ENCODE measurements around the gene GH1. TPM values are rescaled to one million over a fixed set of nuclear protein-coding genes. Genes with fewer than 3 reads are reported as not detected.
"Not testable (repeated sequence)": the region's sequence is repeated elsewhere in the genome, so short reads cannot be mapped to it uniquely, and the experiment has no call there.

Gene GH1
- total RNA-seq, 1 donor from 2014 or later = not detected

GRCh38 chr17:63907161-63907778 lies 11.4 kb downstream of the GH1 start:
- H3K27me3 ChIP-seq (ENCODE audit: control insufficient read depth, insufficient read depth, low read length); DNase-seq (ENCODE audit: low read depth); H3K4me3 ChIP-seq (ENCODE audit: low read depth, low read length); H3K36me3 ChIP-seq (ENCODE audit: control insufficient read depth, insufficient read depth, low read length): not testable (repeated sequence)
- TF ChIP-seq, protein P1, sequence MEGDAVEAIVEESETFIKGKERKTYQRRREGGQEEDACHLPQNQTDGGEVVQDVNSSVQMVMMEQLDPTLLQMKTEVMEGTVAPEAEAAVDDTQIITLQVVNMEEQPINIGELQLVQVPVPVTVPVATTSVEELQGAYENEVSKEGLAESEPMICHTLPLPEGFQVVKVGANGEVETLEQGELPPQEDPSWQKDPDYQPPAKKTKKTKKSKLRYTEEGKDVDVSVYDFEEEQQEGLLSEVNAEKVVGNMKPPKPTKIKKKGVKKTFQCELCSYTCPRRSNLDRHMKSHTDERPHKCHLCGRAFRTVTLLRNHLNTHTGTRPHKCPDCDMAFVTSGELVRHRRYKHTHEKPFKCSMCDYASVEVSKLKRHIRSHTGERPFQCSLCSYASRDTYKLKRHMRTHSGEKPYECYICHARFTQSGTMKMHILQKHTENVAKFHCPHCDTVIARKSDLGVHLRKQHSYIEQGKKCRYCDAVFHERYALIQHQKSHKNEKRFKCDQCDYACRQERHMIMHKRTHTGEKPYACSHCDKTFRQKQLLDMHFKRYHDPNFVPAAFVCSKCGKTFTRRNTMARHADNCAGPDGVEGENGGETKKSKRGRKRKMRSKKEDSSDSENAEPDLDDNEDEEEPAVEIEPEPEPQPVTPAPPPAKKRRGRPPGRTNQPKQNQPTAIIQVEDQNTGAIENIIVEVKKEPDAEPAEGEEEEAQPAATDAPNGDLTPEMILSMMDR (IDR thresholded peaks at IDR 0.05; ENCODE audit: insufficient read depth, low read length, poor library complexity, severe bottlenecking) = peak; percentile 24

DNA sequence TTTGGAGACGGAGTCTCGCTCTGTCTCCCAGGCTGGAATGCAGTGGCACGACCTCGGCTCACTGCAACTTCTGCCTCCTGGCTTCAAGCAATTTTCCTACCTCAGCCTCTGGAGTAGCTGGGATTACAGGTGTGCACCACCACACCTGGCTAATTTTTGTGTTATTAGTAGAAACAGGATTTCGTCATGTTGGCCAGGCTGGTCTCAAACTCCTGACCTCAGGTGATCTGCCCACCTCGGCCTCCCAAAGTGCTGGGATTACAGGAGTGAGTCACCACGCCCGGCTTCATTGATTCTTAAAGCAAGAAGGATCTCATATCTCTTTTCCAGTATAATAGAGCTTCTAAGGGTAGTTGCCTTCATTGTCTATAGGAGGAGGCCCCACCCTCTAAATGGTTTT lies 13.8 kb downstream of the GH1 start:
- H3K36me3 ChIP-seq (ENCODE audit: control insufficient read depth, insufficient read depth, low read length); DNase-seq (ENCODE audit: low read depth): not testable (repeated sequence)
- H3K27me3 ChIP-seq (ENCODE audit: control insufficient read depth, insufficient read depth, low read length) = peaks cover 10% of the 10 kb centered on the region

DNA sequence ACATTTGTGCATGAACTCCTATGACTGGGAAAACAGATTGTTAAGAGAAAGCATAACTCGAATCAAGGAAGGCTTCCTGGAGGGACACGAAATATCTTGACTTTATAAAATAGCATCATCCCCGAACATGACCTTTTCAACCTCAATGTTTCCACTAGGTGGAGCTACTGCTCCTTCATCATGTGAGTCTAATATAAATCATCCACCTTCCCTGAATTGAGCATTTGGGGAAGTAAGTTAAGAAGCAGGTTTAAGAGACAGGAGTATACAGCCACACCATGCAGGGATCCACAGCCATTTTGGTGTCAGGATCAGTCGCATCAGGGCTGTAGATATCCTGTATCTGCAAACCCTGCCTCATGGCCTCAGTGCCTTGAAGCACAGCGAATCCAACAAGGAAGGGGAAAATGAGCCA lies 14.8 kb downstream of the GH1 start:
- not testable (repeated sequence) for DNase-seq (ENCODE audit: low read depth); H3K27me3 ChIP-seq (ENCODE audit: control insufficient read depth, insufficient read depth, low read length); H3K36me3 ChIP-seq (ENCODE audit: control insufficient read depth, insufficient read depth, low read length); H3K4me3 ChIP-seq (ENCODE audit: low read depth, low read length)
- TF ChIP-seq, protein P1 (IDR thresholded peaks at IDR 0.05; ENCODE audit: insufficient read depth, low read length, poor library complexity, severe bottlenecking) = peak; percentile 13

More for the DNA sequence above, 13.8 kb downstream of the GH1 start:
- H3K4me3 ChIP-seq (ENCODE audit: low read depth, low read length) = not testable (repeated sequence)

GRCh38 chr17:63901971-63902370 lies 16.7 kb downstream of the GH1 start:
- H3K36me3 ChIP-seq (ENCODE audit: control insufficient read depth, insufficient read depth, low read length); H3K27me3 ChIP-seq (ENCODE audit: control insufficient read depth, insufficient read depth, low read length); H3K4me3 ChIP-seq (ENCODE audit: low read depth, low read length); DNase-seq (ENCODE audit: low read depth): not testable (repeated sequence)

- not testable (repeated sequence) for H3K36me3 ChIP-seq (ENCODE audit: control insufficient read depth, insufficient read depth, low read length); DNase-seq (ENCODE audit: low read depth); H3K4me3 ChIP-seq (ENCODE audit: low read depth, low read length); H3K27me3 ChIP-seq (ENCODE audit: control insufficient read depth, insufficient read depth, low read length)
Measured at GRCh38 chr17:63898899-63899798, 19.5 kb downstream of the GH1 start.

- not testable (repeated sequence) for H3K4me3 ChIP-seq (ENCODE audit: low read depth, low read length)
Measured at GRCh38 chr17:63896524-63897354, 21.9 kb downstream of the GH1 start, which contains the start of gene CSH1. TSS of gene CSH1 (minus strand) at chr17:63896574. CDS start at chr17:63896511, 63 bp downstream.

GRCh38 chr17:63894821-63895220 lies 23.8 kb downstream of the GH1 start:
- not testable (repeated sequence) for H3K4me3 ChIP-seq (ENCODE audit: low read depth, low read length); DNase-seq (ENCODE audit: low read depth); H3K27me3 ChIP-seq (ENCODE audit: control insufficient read depth, insufficient read depth, low read length); H3K36me3 ChIP-seq (ENCODE audit: control insufficient read depth, insufficient read depth, low read length)

More at GRCh38 chr17:63896524-63897354, 21.9 kb downstream of the GH1 start, which contains the start of gene CSH1:
- not testable (repeated sequence) for DNase-seq (ENCODE audit: low read depth); H3K27me3 ChIP-seq (ENCODE audit: control insufficient read depth, insufficient read depth, low read length); H3K36me3 ChIP-seq (ENCODE audit: control insufficient read depth, insufficient read depth, low read length)

DNA sequence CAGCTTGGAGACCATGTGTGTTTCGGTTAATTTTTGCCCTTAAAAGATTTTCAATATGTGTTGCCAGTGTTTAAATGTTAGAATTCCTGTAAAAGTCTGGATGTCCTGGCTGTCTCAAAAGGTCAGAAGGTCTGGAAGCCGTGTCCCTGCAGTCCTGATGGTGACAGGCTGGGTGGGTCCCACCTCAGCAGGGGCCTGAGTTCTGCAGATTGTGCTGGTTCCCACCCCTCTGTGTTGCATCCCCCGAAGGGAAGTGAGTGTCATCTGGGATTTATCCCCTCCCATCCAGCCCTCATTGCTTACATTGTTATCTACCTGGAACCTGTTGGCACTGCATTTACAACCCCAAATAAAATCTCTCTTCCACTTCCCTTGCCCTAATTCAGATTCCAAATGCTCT lies 24.6 kb downstream of the GH1 start:
- H3K4me3 ChIP-seq (ENCODE audit: low read depth, low read length); H3K27me3 ChIP-seq (ENCODE audit: control insufficient read depth, insufficient read depth, low read length); DNase-seq (ENCODE audit: low read depth); H3K36me3 ChIP-seq (ENCODE audit: control insufficient read depth, insufficient read depth, low read length): not testable (repeated sequence)

DNA sequence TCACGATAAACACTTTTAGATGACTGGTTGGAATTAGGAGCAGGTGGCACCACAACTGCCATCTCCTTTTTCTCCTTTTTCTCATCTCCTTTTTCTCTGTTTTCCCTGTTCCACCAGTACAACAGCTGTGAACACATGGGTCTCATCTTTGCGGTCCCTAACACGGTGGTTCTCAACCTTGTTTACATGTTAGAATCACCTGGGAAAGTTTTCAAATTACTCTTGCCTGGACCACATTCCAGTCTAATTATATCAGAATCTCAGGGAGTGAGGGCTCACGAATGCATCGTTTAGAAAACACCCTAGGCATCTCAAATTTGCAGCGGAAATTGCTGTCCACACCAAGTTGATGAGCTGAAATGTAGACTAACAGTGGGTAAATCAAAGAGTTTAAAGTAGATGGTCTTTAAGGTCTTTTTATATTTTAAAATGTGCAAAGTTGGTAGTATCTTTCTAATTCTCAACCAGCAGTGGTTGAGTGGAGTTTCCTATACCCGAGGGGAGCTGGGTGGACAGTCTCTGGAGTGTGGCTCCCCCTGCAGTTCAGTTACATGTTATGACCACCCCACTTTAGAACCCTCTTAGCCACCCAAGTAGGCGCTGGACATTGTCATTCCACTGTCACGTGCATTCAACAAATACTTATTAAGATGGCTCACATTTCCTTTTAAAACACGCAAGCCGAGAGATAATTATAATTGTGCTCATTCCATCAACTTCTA lies 26.2 kb downstream of the GH1 start:
- H3K4me3 ChIP-seq (ENCODE audit: low read depth, low read length); DNase-seq (ENCODE audit: low read depth); H3K27me3 ChIP-seq (ENCODE audit: control insufficient read depth, insufficient read depth, low read length); H3K36me3 ChIP-seq (ENCODE audit: control insufficient read depth, insufficient read depth, low read length): not testable (repeated sequence)
